GM23248 (cell line): ENCODE results near the gene IMMT.

Source experiments
- EZH2 ChIP-seq: fragments of 200-600 bp; sonication (generic); IDR thresholded peaks from 2 replicates; pipeline ENCODE4 v1.6.1; 2018; ENCODE audit warnings: antibody characterized with exemption, mild to moderate bottlenecking; ENCODE audit not compliant: insufficient read depth, poor library complexity, severe bottlenecking
- EZH2phosphoT487 ChIP-seq: fragments of 200-600 bp; sonication (generic); IDR thresholded peaks from 2 replicates; pipeline ENCODE4 v1.6.1; 2018; ENCODE audit warnings: antibody characterized with exemption, moderate library complexity, mild to moderate bottlenecking, low read depth; ENCODE audit not compliant: insufficient read depth

GRCh38 chr2:86243272-86243671 is 48.0 kb upstream of the IMMT start:
- TF ChIP-seq EZH2 (no peak), EZH2phosphoT487 (no peak)
